ENCODE results near the gene MSRB3.

DNA sequence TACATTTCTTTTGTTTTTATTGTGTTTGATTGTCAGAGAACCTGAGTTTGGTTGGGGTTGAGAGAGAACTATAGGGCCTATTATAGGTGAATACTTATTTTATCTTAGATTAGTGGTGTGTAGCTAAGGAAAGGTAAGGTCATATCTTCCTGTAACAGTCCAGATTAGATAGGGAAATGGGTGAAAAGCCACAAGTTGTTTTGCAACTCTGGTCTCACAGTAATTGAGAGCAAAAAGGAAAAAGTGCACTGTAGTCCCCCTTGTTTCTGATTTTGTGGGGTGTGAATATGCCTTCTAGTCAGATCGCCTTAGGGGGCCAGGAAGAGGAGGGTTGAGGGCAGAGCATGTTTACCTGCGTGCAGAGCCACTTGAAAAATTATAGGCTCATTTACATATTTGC is 8.9 kb downstream of the MSRB3 start:
- TF ChIP-seq, protein P1, sequence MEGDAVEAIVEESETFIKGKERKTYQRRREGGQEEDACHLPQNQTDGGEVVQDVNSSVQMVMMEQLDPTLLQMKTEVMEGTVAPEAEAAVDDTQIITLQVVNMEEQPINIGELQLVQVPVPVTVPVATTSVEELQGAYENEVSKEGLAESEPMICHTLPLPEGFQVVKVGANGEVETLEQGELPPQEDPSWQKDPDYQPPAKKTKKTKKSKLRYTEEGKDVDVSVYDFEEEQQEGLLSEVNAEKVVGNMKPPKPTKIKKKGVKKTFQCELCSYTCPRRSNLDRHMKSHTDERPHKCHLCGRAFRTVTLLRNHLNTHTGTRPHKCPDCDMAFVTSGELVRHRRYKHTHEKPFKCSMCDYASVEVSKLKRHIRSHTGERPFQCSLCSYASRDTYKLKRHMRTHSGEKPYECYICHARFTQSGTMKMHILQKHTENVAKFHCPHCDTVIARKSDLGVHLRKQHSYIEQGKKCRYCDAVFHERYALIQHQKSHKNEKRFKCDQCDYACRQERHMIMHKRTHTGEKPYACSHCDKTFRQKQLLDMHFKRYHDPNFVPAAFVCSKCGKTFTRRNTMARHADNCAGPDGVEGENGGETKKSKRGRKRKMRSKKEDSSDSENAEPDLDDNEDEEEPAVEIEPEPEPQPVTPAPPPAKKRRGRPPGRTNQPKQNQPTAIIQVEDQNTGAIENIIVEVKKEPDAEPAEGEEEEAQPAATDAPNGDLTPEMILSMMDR (IDR thresholded peaks at IDR 0.05), result no peak
- TF ChIP-seq POLR2A (IDR thresholded peaks at IDR 0.05) (no peak), EP300 (IDR thresholded peaks at IDR 0.05) (no peak)
